Right atrium auricular region (tissue), 2 donors: Measurements from ENCODE around the gene MGST2. TPM values are rescaled to one million over a fixed set of nuclear protein-coding genes. Genes with fewer than 3 reads are reported as not detected.
A peak's percentile ranks its signal among the peaks of the same experiment; 100 is the strongest.

Experiments used
- DNase-seq: peaks from one replicate; pipeline ENCODE4 v3.0.0-alpha.2; 2019; ENCODE audit warnings: low spot score
- H3K27ac ChIP-seq, 2 donors: fragments of 200-600 bp; sonication (generic); 1 replicate in 1 of 2; 2 replicates in 1 of 2; pipeline ENCODE4 v1.5.1; 2016 to 2019
- H3K27me3 ChIP-seq, 2 donors: fragments of 200-600 bp; sonication (generic); one replicate each; pipeline versions ENCODE4 v1.5.1 to v1.6.0; 2017 to 2019
- H3K36me3 ChIP-seq: fragments of 200-600 bp; sonication (generic); one replicate; pipeline ENCODE4 v1.5.1; 2016
- H3K4me1 ChIP-seq, 2 donors: fragments of 200-600 bp; sonication (generic); one replicate each; pipeline versions ENCODE4 v1.5.1 to v1.6.0; 2017 to 2019
- H3K4me3 ChIP-seq, 2 donors: fragments of 200-600 bp; sonication (generic); 1 replicate in 1 of 2; 2 replicates in 1 of 2; pipeline ENCODE4 v1.5.1; 2017 to 2019; ENCODE audit warnings: mild to moderate bottlenecking in 1 of 2, moderate library complexity in 1 of 2
- H3K9me3 ChIP-seq, 2 donors: fragments of 200-600 bp; sonication (generic); one replicate each; pipeline ENCODE4 v1.5.1; 2019
- CTCF ChIP-seq, 2 donors: fragments of 200-600 bp; sonication (generic); IDR thresholded peaks; one replicate each; pipeline ENCODE4 v1.5.1; 2019; ENCODE audit warnings: antibody characterized with exemption in 2 of 2
- total RNA-seq, 2 donors: library from RNA; depleted of rRNA; stranded (reverse); fragments of >200 nt; gene quantifications; one replicate each; pipeline ENCODE4 v1.1.0, GENCODE V29; 2016

Gene MGST2
- total RNA-seq, 2 donors from 2014 or later: 77.4 to 129 TPM

- Histone ChIP-seq H3K27ac (no peak overlapping the region), H3K4me1 (peaks cover 0 to 13% of the 10 kb centered on the region in 2 donors), H3K27me3 (no peaks in the 10 kb centered on the region), H3K4me3 (no peak overlapping the region), H3K9me3 (no peaks in the 10 kb centered on the region), H3K36me3 (no peaks in the 10 kb centered on the region)
- peak; percentile 23 for DNase-seq
- no peak for TF ChIP-seq CTCF (IDR thresholded peaks at IDR 0.05)
Observed at GRCh38 chr4:139745111-139745639, 79.6 kb downstream of the MGST2 start.

- no peaks in the 10 kb centered on the region for H3K9me3 ChIP-seq
- no peaks in the 10 kb centered on the region for H3K36me3 ChIP-seq
- no peak overlapping the region for H3K4me3 ChIP-seq
- DNase-seq: peak; percentile 32
- no peaks in the 10 kb centered on the region for H3K4me1 ChIP-seq
- TF ChIP-seq CTCF (IDR thresholded peaks at IDR 0.05): no peak
- H3K27me3 ChIP-seq: no peaks in the 10 kb centered on the region
- H3K27ac ChIP-seq: no peak overlapping the region
Observed at GRCh38 chr4:139746431-139747171, 81.0 kb downstream of the MGST2 start.

GRCh38 chr4:139749338-139749737 is 83.7 kb downstream of the MGST2 start:
- no peak overlapping the region for H3K4me3 ChIP-seq
- no peak for DNase-seq
- TF ChIP-seq CTCF (IDR thresholded peaks at IDR 0.05): no peak
- no peaks in the 10 kb centered on the region for H3K4me1 ChIP-seq
- no peaks in the 10 kb centered on the region for H3K36me3 ChIP-seq
- no peak overlapping the region for H3K27ac ChIP-seq
- H3K27me3 ChIP-seq: no peaks in the 10 kb centered on the region
- no peaks in the 10 kb centered on the region for H3K9me3 ChIP-seq

GRCh38 chr4:139749835-139750498 is 84.3 kb downstream of the MGST2 start:
- Histone ChIP-seq H3K4me3 (no peak overlapping the region), H3K27me3 (no peaks in the 10 kb centered on the region), H3K9me3 (no peaks in the 10 kb centered on the region), H3K36me3 (no peaks in the 10 kb centered on the region), H3K4me1 (no peaks in the 10 kb centered on the region), H3K27ac (no peak overlapping the region)
- no peak for DNase-seq
- no peak for TF ChIP-seq CTCF (IDR thresholded peaks at IDR 0.05)

GRCh38 chr4:139753686-139754085 is 88.1 kb downstream of the MGST2 start:
- Histone ChIP-seq H3K36me3 (no peaks in the 10 kb centered on the region), H3K27ac (no peak overlapping the region), H3K27me3 (no peaks in the 10 kb centered on the region), H3K9me3 (no peaks in the 10 kb centered on the region), H3K4me1 (peaks cover 0 to 7% of the 10 kb centered on the region in 2 donors), H3K4me3 (no peak overlapping the region)
- no peak for DNase-seq
- no peak for TF ChIP-seq CTCF (IDR thresholded peaks at IDR 0.05)

Other genes starting within 250 kb of the MGST2 start
- 1 to 10 TPM; 7.1 to 8.5 TPM for gene RAB33B, start 211.7 kb upstream of the MGST2 start, total RNA-seq
- 10 to 100 TPM; 51.8 to 69.5 TPM for gene SETD7, start 109.6 kb upstream of the MGST2 start, total RNA-seq